ENCODE results near the gene EXOC6B. TPM values are rescaled to one million over a fixed set of nuclear protein-coding genes. Genes with fewer than 3 reads are reported as not detected.

Gene EXOC6B
- total RNA-seq, 1 donor from 2014 or later: 24.5 TPM

DNA sequence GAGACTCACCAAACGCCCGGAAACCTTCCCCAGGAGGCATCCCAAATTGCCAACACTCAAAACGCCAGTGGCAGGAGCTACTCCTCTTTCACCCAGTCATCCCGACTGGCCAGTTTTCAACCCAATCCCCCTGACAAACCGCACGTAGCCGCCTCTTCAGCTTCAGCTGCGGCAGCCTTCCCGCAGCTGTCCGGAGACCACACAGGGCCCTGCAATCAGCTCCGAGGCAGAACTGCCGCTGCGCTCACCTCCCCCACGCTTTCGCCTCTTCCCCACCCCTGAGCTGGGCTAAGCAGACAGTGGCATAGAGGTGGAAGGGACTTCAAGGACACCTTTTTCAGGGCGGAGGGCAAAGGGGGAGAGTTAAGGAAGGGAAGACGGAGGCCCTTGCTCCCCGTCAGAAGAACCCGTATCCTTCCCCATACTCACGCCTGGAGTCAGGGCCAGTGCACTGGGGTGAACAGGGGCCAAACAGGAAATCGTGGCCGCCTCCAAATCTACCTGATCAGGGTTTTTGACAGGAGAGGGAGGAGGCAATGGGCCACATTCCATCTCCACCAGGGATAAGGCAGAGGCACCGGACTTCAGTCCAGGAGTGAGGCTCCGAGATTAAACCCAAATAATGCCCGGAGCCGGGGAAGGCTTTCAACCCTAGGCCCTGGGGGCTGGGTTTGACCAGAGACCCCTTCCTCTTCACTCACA is 695.0 kb downstream of the EXOC6B start:
- no peak overlapping the region for H3K4me3 ChIP-seq (ENCODE audit: low read length in 3 of 3)

DNA sequence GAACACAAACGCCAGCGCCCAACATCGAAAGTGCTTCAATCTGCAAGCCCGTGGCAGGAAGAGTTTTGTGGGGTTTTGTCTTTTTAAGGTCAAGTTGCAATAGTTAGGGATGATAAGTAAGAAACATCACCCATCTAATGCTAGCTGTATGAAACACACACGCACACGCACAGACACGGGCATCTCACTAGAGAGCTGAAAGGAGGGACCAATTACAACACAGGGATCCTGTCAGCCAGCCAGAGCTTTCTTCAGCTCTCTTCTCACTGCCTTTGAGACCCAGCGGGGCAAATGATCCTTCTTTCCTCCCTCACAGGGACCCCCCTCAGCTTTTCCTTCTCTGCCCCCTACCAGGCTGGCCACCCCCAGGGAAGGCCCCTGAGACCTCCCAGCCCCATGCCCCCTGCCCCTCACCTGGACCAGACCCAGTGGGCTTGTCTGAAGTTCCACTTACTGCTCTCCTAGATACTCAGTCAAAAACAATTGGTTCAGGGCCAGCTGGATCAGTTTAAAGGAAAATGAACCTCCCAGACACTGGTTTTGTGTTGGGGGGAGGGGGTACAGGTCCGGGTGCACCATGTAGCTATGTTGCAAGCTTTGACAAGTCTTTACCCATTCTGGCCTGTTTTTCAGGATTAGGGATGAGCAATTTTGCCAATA is 696.0 kb downstream of the EXOC6B start:
- H3K9me3 ChIP-seq (ENCODE audit: control insufficient read depth in 3 of 3, low read length in 3 of 3): no peaks in the 10 kb centered on the region
- H3K27ac ChIP-seq (ENCODE audit: low read depth, low read length): no peak overlapping the region
- no peaks in the 10 kb centered on the region for H3K4me1 ChIP-seq (ENCODE audit: control insufficient read depth in 3 of 3, insufficient read depth in 3 of 3, low read length in 3 of 3)
- H3K9ac ChIP-seq (ENCODE audit: low read depth in 1 of 3, low read length in 3 of 3): no peak overlapping the region
- no peak overlapping the region for H3K4me3 ChIP-seq (ENCODE audit: low read length in 3 of 3)
- H3K27me3 ChIP-seq (ENCODE audit: control insufficient read depth in 3 of 3, insufficient read depth in 3 of 3, low read length in 3 of 3): peaks cover 0 to 4% (median 0%) of the 10 kb centered on the region in 3 donors
- H3K36me3 ChIP-seq (ENCODE audit: control insufficient read depth in 3 of 3, insufficient read depth in 3 of 3, low read length in 3 of 3): peaks cover 0 to 12% (median 2%) of the 10 kb centered on the region in 3 donors

More for the DNA sequence above, 695.0 kb downstream of the EXOC6B start:
- Histone ChIP-seq H3K9me3 (ENCODE audit: control insufficient read depth in 3 of 3, low read length in 3 of 3) (no peaks in the 10 kb centered on the region), H3K36me3 (ENCODE audit: control insufficient read depth in 3 of 3, insufficient read depth in 3 of 3, low read length in 3 of 3) (peaks cover 0 to 17% (median 2%) of the 10 kb centered on the region in 3 donors), H3K9ac (ENCODE audit: low read depth in 1 of 3, low read length in 3 of 3) (no peak overlapping the region), H3K4me1 (ENCODE audit: control insufficient read depth in 3 of 3, insufficient read depth in 3 of 3, low read length in 3 of 3) (no peaks in the 10 kb centered on the region), H3K27ac (ENCODE audit: low read depth, low read length) (no peak overlapping the region), H3K27me3 (ENCODE audit: control insufficient read depth in 3 of 3, insufficient read depth in 3 of 3, low read length in 3 of 3) (no peaks in the 10 kb centered on the region)

DNA sequence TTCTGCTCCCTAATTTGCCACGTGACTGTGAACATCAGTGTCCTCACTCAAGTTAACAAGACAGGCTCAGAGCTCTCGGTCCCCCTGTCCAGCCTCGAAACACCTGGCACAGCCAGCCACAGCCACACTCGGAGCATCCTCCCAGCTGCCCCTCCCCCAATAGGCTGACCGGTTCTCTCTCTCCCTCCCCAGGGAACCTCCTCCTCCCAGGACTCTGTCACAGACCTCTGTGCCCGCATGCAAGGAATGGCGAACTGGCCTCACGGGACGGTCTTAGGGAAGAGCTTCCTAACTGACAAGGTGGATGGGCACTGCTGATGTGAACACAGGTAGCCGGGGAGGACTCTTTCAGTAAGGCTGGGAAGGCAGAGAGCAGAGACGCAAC is 697.0 kb downstream of the EXOC6B start:
- Histone ChIP-seq H3K27me3 (ENCODE audit: control insufficient read depth in 3 of 3, insufficient read depth in 3 of 3, low read length in 3 of 3) (peaks cover 0 to 4% (median 0%) of the 10 kb centered on the region in 3 donors), H3K27ac (ENCODE audit: low read depth, low read length) (no peak overlapping the region), H3K9me3 (ENCODE audit: control insufficient read depth in 3 of 3, low read length in 3 of 3) (no peaks in the 10 kb centered on the region), H3K4me1 (ENCODE audit: control insufficient read depth in 3 of 3, insufficient read depth in 3 of 3, low read length in 3 of 3) (no peaks in the 10 kb centered on the region), H3K9ac (ENCODE audit: low read depth in 1 of 3, low read length in 3 of 3) (no peak overlapping the region), H3K36me3 (ENCODE audit: control insufficient read depth in 3 of 3, insufficient read depth in 3 of 3, low read length in 3 of 3) (peaks cover 0 to 7% (median 2%) of the 10 kb centered on the region in 3 donors), H3K4me3 (ENCODE audit: low read length in 3 of 3) (no peak overlapping the region)

DNA sequence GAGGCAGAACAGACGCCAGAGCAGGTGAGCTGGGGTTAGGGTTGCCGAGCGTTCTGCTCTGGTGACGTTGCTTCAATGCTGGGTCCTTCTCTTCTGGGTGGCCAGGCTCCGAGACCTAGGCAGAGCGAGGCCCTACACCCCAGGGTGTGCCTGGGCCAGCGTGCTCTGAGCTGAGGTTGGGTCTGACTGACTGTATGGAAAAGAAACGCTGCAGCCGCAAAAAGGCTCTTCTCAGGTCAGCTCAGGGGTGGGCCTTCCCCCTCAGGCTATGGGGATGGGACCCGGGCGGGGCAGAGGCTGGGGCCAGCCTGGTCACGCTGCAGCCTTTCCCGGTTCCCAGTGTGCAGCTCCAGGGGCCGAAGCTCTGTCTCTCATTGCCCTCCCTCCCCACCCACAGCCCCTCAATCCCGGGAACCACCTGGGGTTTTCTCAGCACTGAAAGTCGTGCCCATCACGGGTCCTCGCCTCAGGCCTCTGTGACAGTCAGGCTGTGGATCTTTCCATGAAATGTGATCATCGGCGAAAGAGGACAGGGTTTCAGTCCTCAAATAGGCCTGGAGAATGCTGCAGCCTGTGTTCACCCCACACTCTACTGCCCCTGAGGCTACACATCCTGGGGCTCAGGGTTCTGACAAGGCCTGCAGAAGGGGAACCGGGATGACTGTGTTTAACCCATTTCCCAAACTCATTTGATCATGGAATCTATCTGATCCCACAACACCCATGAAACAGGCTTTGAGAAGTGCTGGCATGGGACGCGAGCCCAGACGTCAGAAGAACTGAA is 697.6 kb downstream of the EXOC6B start:
- H3K4me1 ChIP-seq (ENCODE audit: control insufficient read depth in 3 of 3, insufficient read depth in 3 of 3, low read length in 3 of 3): no peaks in the 10 kb centered on the region
- no peaks in the 10 kb centered on the region for H3K9me3 ChIP-seq (ENCODE audit: control insufficient read depth in 3 of 3, low read length in 3 of 3)
- peaks cover 0 to 5% (median 2%) of the 10 kb centered on the region in 3 donors for H3K36me3 ChIP-seq (ENCODE audit: control insufficient read depth in 3 of 3, insufficient read depth in 3 of 3, low read length in 3 of 3)
- peaks cover 0 to 4% (median 0%) of the 10 kb centered on the region in 3 donors for H3K27me3 ChIP-seq (ENCODE audit: control insufficient read depth in 3 of 3, insufficient read depth in 3 of 3, low read length in 3 of 3)
- no peak overlapping the region for H3K4me3 ChIP-seq (ENCODE audit: low read length in 3 of 3)
- H3K27ac ChIP-seq (ENCODE audit: low read depth, low read length): no peak overlapping the region
- H3K9ac ChIP-seq (ENCODE audit: low read depth in 1 of 3, low read length in 3 of 3): no peak overlapping the region

DNA sequence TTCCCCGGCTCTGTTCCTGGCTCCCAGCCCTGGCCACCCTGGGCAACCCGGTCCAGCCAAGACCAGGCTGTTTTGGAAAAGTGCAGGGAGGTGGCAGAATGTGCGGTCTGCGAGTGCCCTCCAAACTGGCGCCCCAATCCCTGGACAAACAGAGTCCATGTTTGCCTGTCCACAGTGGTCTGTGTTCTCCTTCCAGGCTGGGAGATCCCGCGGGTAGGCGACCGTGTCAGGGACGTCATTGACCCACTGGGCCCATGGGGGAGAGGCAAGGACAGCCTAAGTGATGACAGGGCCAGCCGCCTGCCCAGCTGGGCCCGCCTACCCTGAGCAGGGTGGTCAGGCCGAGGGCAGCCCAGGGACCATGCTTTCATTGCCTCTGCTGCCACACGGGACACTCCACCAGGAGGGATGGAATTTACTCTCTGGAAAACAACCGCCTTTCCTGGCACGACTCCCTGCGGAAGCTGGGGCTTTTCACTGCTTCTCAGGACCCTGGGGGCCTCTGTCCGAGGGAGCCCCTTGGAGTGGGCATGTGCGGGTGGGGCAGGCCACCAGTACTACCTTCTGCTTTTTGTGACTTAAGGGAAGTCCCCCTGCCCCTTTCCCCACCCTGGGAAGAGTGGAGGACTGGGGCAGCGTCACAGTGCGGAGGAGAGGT is 698.3 kb downstream of the EXOC6B start:
- H3K27ac ChIP-seq (ENCODE audit: low read depth, low read length): no peak overlapping the region
- H3K9ac ChIP-seq (ENCODE audit: low read depth in 1 of 3, low read length in 3 of 3): no peak overlapping the region
- H3K4me3 ChIP-seq (ENCODE audit: low read length in 3 of 3): no peak overlapping the region
- no peaks in the 10 kb centered on the region for H3K9me3 ChIP-seq (ENCODE audit: control insufficient read depth in 3 of 3, low read length in 3 of 3)
- H3K27me3 ChIP-seq (ENCODE audit: control insufficient read depth in 3 of 3, insufficient read depth in 3 of 3, low read length in 3 of 3): peaks cover 0 to 4% (median 0%) of the 10 kb centered on the region in 3 donors
- no peaks in the 10 kb centered on the region for H3K4me1 ChIP-seq (ENCODE audit: control insufficient read depth in 3 of 3, insufficient read depth in 3 of 3, low read length in 3 of 3)
- H3K36me3 ChIP-seq (ENCODE audit: control insufficient read depth in 3 of 3, insufficient read depth in 3 of 3, low read length in 3 of 3): peaks cover 0 to 4% (median 0%) of the 10 kb centered on the region in 3 donors

DNA sequence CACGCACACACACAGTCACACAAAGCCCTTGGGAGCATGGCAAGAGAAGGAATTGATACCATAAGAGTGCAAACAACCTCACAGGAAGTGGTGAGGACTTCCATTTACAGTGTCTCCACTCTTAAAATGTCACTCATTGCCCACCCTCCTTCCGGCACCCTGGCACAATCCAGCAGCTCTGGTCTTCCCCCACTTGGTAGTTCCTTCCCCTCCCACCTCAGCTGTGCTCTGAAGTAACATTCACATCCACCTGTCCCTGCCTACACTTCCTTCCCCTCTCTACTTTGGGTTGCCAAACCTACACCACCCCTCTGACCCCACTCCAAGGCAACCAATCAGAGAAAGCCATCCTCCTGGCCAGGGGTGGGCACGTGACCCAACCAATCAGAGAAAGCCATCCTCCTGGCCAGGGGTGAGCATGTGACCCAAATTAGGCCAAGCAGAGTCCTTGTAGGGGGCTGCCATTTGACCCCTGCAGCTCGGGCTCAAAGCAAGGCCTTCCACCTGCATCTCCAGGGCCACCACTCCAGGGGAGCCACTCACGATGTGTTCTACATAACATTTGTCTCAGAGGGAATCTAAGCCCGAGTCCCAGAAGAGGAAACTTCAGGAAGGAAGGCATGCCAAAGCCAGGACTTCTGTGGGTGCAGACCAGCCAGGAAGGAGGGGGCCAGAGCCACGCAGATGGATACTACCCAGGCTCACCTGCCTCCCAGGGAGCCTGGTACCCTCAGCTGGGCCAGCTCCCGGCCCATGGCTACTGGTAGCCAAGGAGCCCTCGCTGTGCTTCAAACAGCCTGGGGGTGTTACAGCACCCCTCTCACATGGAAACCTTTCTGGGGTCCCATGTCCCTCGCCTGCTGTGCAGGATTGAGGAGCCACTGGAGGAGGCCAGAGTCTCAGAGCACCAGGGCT is 699.4 kb downstream of the EXOC6B start:
- Histone ChIP-seq H3K27me3 (ENCODE audit: control insufficient read depth in 3 of 3, insufficient read depth in 3 of 3, low read length in 3 of 3) (peaks cover 0 to 4% (median 4%) of the 10 kb centered on the region in 3 donors), H3K4me3 (ENCODE audit: low read length in 3 of 3) (no peak overlapping the region), H3K4me1 (ENCODE audit: control insufficient read depth in 3 of 3, insufficient read depth in 3 of 3, low read length in 3 of 3) (no peaks in the 10 kb centered on the region)

More for the DNA sequence above, 699.4 kb downstream of the EXOC6B start:
- Histone ChIP-seq H3K36me3 (ENCODE audit: control insufficient read depth in 3 of 3, insufficient read depth in 3 of 3, low read length in 3 of 3) (no peaks in the 10 kb centered on the region), H3K9ac (ENCODE audit: low read depth in 1 of 3, low read length in 3 of 3) (no peak overlapping the region), H3K27ac (ENCODE audit: low read depth, low read length) (no peak overlapping the region), H3K9me3 (ENCODE audit: control insufficient read depth in 3 of 3, low read length in 3 of 3) (peaks cover 0 to 2% (median 0%) of the 10 kb centered on the region in 3 donors)

Small RNAs within 50 kb of the gene (small RNA-seq; reads per million reads assigned to genes)
- gene RF00592: not detected
- 0.14 reads per million for gene RNU2-39P

Other genes with a start within 250 kb of the EXOC6B start
- 4.2 TPM for gene SPR, start 61.4 kb upstream of the EXOC6B start, total RNA-seq
- gene EMX1, start 91.5 kb upstream of the EXOC6B start, total RNA-seq: not detected
- 4.7 TPM for gene SFXN5, start 245.7 kb upstream of the EXOC6B start, total RNA-seq

Measured in skeletal muscle tissue (tissue), 5 donors.